Type B pancreatic cell (in vitro differentiated cells): ENCODE results near the gene TMBIM1. TPM values are rescaled to one million over a fixed set of nuclear protein-coding genes. Genes with fewer than 3 reads are reported as not detected.
A peak's percentile ranks its signal among the peaks of the same experiment; 100 is the strongest.

ENCODE experiments used
- DNase-seq: peaks from one replicate; pipeline ENCODE4 v3.0.0; 2021; ENCODE audit warnings: mixed read lengths; ENCODE audit not compliant: unreplicated experiment; ENCODE audit errors: extremely low spot score
- H3K27ac Mint-ChIP-seq: 2 replicates; pipeline ENCODE4 v1.8.0; 2021; ENCODE audit warnings: mild to moderate bottlenecking, mixed read lengths
- H3K27me3 Mint-ChIP-seq: 2 replicates; pipeline ENCODE4 v1.8.0; 2021; ENCODE audit warnings: mixed read lengths
- H3K36me3 Mint-ChIP-seq: 2 replicates; pipeline ENCODE4 v1.8.0; 2021; ENCODE audit warnings: mixed read lengths
- H3K4me1 Mint-ChIP-seq: one replicate; pipeline ENCODE4 v1.8.0; 2021; ENCODE audit warnings: mixed read lengths; ENCODE audit not compliant: unreplicated experiment
- H3K4me3 Mint-ChIP-seq: 2 replicates; pipeline ENCODE4 v1.8.0; 2021; ENCODE audit warnings: mild to moderate bottlenecking, mixed read lengths
- H3K9me3 Mint-ChIP-seq: 2 replicates; pipeline ENCODE4 v1.8.0; 2021; ENCODE audit warnings: mixed read lengths
- total RNA-seq: library from RNA; stranded (reverse); gene quantifications from 2 replicates; pipeline ENCODE4 v1.2.1, GENCODE V29; 2021; ENCODE audit warnings: low replicate concordance
- TF ChIP-seq, protein P1 (sequence below): fragments of 200-600 bp; sonication (generic); conservative IDR thresholded peaks from 2 replicates; pipeline ENCODE4 v1.5.0; 2021; ENCODE audit warnings: antibody characterized with exemption, mild to moderate bottlenecking

TMBIM1 gene
- total RNA-seq, 1 donor from 2014 or later, result 94.5 TPM

DNA sequence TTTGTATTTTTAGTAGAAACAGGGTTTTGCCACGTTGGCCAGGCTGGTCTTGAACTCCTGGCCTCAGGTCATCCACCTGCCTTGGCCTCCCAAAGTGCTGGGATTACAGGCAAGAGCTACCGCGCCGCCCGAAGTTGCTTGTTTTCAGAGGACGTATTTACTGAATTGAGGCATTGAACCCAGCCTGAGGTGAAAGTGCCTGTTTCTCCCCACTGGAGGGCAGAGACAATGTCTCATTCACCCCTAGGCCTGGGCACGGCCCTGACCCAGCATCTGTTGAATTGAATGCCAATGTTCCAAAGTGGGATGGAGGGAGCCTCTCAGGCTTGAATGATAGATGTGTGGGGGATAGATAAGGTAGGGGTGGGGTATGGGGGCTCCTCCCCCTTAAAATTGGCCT, 4.5 kb upstream of the TMBIM1 start:
- DNase-seq, result no peak
- Mint-ChIP-seq H3K27me3 (no peaks in the 10 kb centered on the region), H3K36me3 (no peaks in the 10 kb centered on the region), H3K27ac (peak overlapping the region; percentile 48), H3K4me3 (no peak overlapping the region), H3K9me3 (no peaks in the 10 kb centered on the region), H3K4me1 (peaks cover 33% of the 10 kb centered on the region)
- TF ChIP-seq, protein P1, sequence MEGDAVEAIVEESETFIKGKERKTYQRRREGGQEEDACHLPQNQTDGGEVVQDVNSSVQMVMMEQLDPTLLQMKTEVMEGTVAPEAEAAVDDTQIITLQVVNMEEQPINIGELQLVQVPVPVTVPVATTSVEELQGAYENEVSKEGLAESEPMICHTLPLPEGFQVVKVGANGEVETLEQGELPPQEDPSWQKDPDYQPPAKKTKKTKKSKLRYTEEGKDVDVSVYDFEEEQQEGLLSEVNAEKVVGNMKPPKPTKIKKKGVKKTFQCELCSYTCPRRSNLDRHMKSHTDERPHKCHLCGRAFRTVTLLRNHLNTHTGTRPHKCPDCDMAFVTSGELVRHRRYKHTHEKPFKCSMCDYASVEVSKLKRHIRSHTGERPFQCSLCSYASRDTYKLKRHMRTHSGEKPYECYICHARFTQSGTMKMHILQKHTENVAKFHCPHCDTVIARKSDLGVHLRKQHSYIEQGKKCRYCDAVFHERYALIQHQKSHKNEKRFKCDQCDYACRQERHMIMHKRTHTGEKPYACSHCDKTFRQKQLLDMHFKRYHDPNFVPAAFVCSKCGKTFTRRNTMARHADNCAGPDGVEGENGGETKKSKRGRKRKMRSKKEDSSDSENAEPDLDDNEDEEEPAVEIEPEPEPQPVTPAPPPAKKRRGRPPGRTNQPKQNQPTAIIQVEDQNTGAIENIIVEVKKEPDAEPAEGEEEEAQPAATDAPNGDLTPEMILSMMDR, result peak; percentile 19

DNA sequence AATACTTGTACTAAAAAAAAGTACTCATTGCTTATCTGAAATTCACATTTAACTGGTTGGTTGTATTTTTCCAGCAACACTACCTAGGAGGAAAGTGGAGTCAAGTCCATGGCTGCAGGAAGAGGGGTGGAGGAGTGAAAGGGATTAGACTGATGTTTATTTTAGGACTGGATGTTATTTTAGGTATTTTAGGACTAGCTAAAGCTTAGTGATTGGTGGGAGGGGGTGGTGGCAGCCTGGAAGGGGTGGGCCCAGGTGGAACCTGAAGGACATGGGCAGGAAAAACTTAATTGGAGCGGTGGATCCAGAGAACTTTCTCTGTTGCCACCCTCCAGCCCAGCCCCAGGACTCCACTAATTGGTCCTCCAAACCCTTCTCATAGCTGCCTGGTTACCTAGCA, 3.9 kb upstream of the TMBIM1 start:
- DNase-seq, result no peak
- H3K36me3 Mint-ChIP-seq, result no peaks in the 10 kb centered on the region
- H3K27me3 Mint-ChIP-seq, result no peaks in the 10 kb centered on the region
- no peak overlapping the region for H3K4me3 Mint-ChIP-seq
- peaks cover 29% of the 10 kb centered on the region for H3K4me1 Mint-ChIP-seq
- peak overlapping the region; percentile 48 for H3K27ac Mint-ChIP-seq
- H3K9me3 Mint-ChIP-seq, result no peaks in the 10 kb centered on the region
- TF ChIP-seq, protein P1, result no peak

DNA sequence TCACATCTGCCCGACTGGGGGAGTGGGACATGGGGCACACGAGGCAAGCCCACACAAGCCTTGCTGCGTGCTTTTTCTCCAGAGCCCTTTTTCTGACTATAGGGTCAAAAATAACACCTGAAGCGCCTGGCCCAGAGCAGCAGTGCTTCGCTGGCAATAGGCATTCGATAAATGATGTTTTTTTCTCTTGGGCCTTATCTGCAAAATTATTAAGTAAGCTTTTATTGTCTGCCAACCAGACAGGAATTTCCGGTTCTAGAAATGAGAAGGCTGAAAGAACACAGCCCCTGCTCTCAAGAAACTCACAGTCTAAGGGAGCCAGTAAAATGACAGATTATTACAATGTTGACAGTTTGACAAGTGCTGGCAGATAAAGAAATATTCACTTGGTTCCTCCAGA, 2.7 kb upstream of the TMBIM1 start:
- Mint-ChIP-seq H3K4me3 (peak overlapping the region; percentile 75), H3K9me3 (no peaks in the 10 kb centered on the region), H3K27ac (peak overlapping the region; percentile 97), H3K27me3 (no peaks in the 10 kb centered on the region), H3K4me1 (peaks cover 37% of the 10 kb centered on the region), H3K36me3 (no peaks in the 10 kb centered on the region)
- DNase-seq, result no peak
- TF ChIP-seq, protein P1, result no peak

DNA sequence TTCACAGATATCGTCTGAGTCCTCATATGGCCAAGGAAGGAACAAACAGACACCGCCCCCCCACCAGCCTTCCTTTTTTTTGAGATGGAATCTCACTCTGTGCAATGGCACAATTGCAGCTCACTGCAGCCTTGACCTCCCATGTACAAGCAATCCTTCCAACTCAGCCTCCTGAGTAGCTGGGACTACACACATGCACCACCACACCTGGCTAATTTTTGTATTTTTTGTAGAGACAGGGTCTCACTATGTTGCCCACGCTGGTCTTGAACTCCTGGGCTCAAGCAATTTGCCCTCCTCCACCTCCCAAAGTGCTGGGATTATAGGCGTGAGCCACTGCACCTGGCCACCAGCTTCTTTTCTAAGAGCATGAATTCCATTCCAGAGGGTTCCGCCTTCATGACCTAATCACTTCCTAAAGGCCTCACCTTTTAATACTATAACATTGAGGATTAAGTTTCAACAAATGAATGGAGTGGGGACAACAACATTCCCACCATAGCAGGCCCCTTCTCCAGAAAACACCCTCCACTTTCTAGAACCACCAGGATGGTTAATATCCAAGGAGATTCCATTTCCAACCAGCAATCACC, 2.2 kb upstream of the TMBIM1 start:
- peak overlapping the region; percentile 75 for H3K4me3 Mint-ChIP-seq
- H3K9me3 Mint-ChIP-seq, result no peaks in the 10 kb centered on the region
- H3K36me3 Mint-ChIP-seq, result no peaks in the 10 kb centered on the region
- no peak for DNase-seq
- TF ChIP-seq, protein P1, result no peak
- H3K27ac Mint-ChIP-seq, result peak overlapping the region; percentile 97
- H3K4me1 Mint-ChIP-seq, result peaks cover 42% of the 10 kb centered on the region
- H3K27me3 Mint-ChIP-seq, result no peaks in the 10 kb centered on the region

DNA sequence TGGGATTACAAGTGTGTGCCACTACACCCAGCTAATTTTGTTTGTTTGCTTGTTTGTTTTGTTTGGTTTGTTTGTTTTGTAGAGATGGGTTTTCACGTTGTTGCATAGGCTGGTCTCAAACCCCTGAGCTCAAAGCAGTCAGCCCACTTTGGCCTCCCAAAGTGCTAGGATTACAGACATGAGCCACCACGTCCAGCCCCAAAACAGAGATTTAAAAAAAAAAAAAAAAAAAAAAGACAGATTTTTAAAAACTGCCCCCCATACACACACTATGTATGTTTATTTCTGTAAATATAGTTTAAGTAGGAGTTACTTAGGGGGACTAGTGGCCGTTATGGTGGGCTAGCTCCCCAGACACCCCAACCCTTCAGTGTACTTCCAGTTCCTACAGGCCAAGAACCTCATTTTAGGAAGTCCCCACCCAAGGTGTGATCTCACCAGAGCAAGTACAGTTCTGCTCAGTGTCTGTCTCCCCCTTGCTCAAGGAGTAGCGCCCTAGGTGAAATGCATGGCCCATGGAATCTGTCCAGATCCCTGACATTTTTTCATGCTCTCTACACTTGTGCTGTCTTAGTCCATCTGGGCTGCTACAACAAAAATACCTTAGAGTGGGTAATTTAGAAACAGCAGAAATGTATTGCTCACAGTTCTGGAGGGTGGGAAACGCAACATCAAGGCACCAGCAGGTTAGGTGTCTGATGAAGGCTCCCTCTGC, 1.6 kb upstream of the TMBIM1 start:
- Mint-ChIP-seq H3K9me3 (no peaks in the 10 kb centered on the region), H3K36me3 (no peaks in the 10 kb centered on the region), H3K4me1 (peaks cover 42% of the 10 kb centered on the region), H3K27me3 (no peaks in the 10 kb centered on the region), H3K27ac (peak overlapping the region; percentile 97), H3K4me3 (peak overlapping the region; percentile 86)
- TF ChIP-seq, protein P1, result no peak
- DNase-seq, result no peak
